Keratinocyte (primary cell): ENCODE results near the gene FARSB. TPM values are rescaled to one million over a fixed set of nuclear protein-coding genes. Genes with fewer than 3 reads are reported as not detected.

Source experiments
- DNase-seq: peaks from one replicate; pipeline ENCODE4 v3.0.0-alpha.2; 2011; ENCODE audit warnings: low read depth, missing footprints, low spot score
- FAIRE-seq: peaks from 2 replicates; lab custom pipeline; 2011; peaks lifted over from hg19 to GRCh38; lab: Jason Lieb, UNC
- H2AFZ ChIP-seq: 2 replicates; pipeline ENCODE4 v1.6.0; 2012; ENCODE audit warnings: low read length, control low read depth, inconsistent platforms; ENCODE audit not compliant: control insufficient read depth
- H3K27ac ChIP-seq: 2 replicates; pipeline ENCODE4 v1.5.1; 2011; ENCODE audit warnings: low read length; ENCODE audit not compliant: control insufficient read depth, insufficient read depth
- H3K27me3 ChIP-seq: 3 replicates; pipeline ENCODE4 v1.6.0; 2011; ENCODE audit warnings: low read length; ENCODE audit not compliant: control insufficient read depth, insufficient read depth; ENCODE audit errors: extremely low read depth
- H3K36me3 ChIP-seq, 2 experiments: 2 replicates in 1 of 2; 3 replicates in 1 of 2; pipeline ENCODE4 v1.5.1; 2011; ENCODE audit warnings: low read length in 2 of 2, mild to moderate bottlenecking in 1 of 2; ENCODE audit not compliant: control insufficient read depth in 2 of 2, insufficient read depth in 2 of 2; ENCODE audit errors: extremely low read depth in 1 of 2
- H3K4me1 ChIP-seq: 3 replicates; pipeline ENCODE4 v1.5.1; 2011; ENCODE audit warnings: low read length; ENCODE audit not compliant: control insufficient read depth, insufficient read depth; ENCODE audit errors: extremely low read depth
- H3K4me2 ChIP-seq: 3 replicates; pipeline ENCODE4 v1.6.0; 2011; ENCODE audit warnings: low read depth, low read length; ENCODE audit not compliant: control insufficient read depth, insufficient read depth; ENCODE audit errors: extremely low read depth
- H3K4me3 ChIP-seq, 3 experiments: fragments of 200-600 bp in 1 of 3; sonication (generic) in 1 of 3; 2 replicates in 2 of 3; 3 replicates in 1 of 3; pipeline ENCODE4 v1.5.1; 2011 to 2016; ENCODE audit warnings: low read length in 3 of 3, mild to moderate bottlenecking in 3 of 3, control low read depth in 2 of 3, inconsistent platforms in 1 of 3, low read depth in 1 of 3, mixed read lengths in 1 of 3, mixed run types in 1 of 3, moderate library complexity in 1 of 3; ENCODE audit not compliant: control insufficient read depth in 2 of 3, insufficient read depth in 2 of 3; ENCODE audit errors: extremely low read depth in 1 of 3
- H3K79me2 ChIP-seq: 2 replicates; pipeline ENCODE4 v1.6.0; 2012; ENCODE audit warnings: low read length; ENCODE audit not compliant: control insufficient read depth, insufficient read depth
- H3K9ac ChIP-seq: 3 replicates; pipeline ENCODE4 v1.6.0; 2011; ENCODE audit warnings: low read length; ENCODE audit not compliant: control insufficient read depth, insufficient read depth; ENCODE audit errors: extremely low read depth
- H3K9me1 ChIP-seq: 3 replicates; pipeline ENCODE4 v1.6.0; 2011; ENCODE audit warnings: low read length; ENCODE audit not compliant: control insufficient read depth, insufficient read depth; ENCODE audit errors: extremely low read depth
- H3K9me3 ChIP-seq: 2 replicates; pipeline ENCODE4 v1.5.1; 2012; ENCODE audit warnings: low read depth, low read length; ENCODE audit not compliant: control insufficient read depth
- H4K20me1 ChIP-seq: 3 replicates; pipeline ENCODE4 v1.6.0; 2011; ENCODE audit warnings: low read length; ENCODE audit not compliant: control insufficient read depth, insufficient read depth; ENCODE audit errors: extremely low read depth
- EZH2 ChIP-seq: IDR thresholded peaks from one replicate; pipeline ENCODE4 v1.6.1; 2012; ENCODE audit warnings: inconsistent platforms, mild to moderate bottlenecking, low read length, moderate library complexity
- dilution Hi-C: fragments of 300-500 bp; cut with MboI; formaldehyde crosslinking; loops from one replicate; pipeline ENCODE4 v1.7.0; 2020; ENCODE audit warnings: low sequenced_read_pairs; ENCODE audit not compliant: extremely low pct_ligation_motif_present
- polyA plus RNA-seq, 5 experiments: library from polyadenylated mRNA; depleted of rRNA in 3 of 5; stranded (reverse) in 3 of 5; stranded (forward) in 1 of 5; unstranded in 1 of 5; fragments of >200 nt; gene quantifications; 1 replicate in 1 of 5; 2 replicates in 3 of 5; 3 replicates in 1 of 5; pipeline versions ENCODE4 v1.2.1 to v1.2.3, GENCODE V29; 2011 to 2012; ENCODE audit warnings: missing spikeins in 2 of 5, low read depth in 1 of 5, low replicate concordance in 1 of 5
- TF ChIP-seq, protein P1 (sequence below), 3 experiments: IDR thresholded peaks in 1 of 3; conservative IDR thresholded peaks in 1 of 3; optimal IDR thresholded peaks in 1 of 3; 2 replicates in 2 of 3; 3 replicates in 1 of 3; pipeline versions ENCODE3 to v1.5.1; 2011; ENCODE audit warnings: low read length in 3 of 3, mild to moderate bottlenecking in 3 of 3, moderate library complexity in 2 of 3, control low read depth in 1 of 3, inconsistent platforms in 1 of 3; ENCODE audit not compliant: insufficient read depth in 2 of 3; ENCODE audit errors: extremely low read depth in 1 of 3

Gene FARSB
- polyA plus RNA-seq, 1 donor (not counting 4 experiments of a cell fraction or from before 2014, with no cell fraction given), result 68.8 TPM

DNA sequence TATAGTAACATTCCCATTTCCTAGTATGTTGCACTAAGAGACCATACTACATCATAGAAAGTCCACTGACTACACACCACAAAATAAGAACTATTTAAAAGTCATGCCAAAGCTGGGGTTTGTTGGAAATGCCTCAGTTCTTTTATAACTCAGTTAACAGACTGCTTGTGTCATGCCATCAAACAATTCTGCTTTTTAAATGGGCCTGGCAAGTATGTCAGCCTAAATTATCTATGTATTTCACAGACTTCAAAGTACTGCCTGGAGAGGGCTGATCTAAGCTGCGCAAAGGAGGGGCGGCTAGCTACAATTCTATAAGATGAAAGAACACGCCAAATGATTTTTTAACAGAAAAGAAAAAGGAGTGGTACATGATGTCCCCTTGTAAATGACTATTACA lies 49.6 kb downstream of the FARSB start:
- no peak for FAIRE-seq
- dilution Hi-C loops, result no loop called here
- Histone ChIP-seq H3K27ac (no peak overlapping the region), H3K36me3 (peaks cover 7 to 14% of the 10 kb centered on the region in 2 experiments), H3K4me3 (no peak overlapping the region), H3K79me2 (peaks cover 2% of the 10 kb centered on the region), H3K9me3 (no peaks in the 10 kb centered on the region), H3K9me1 (no peaks in the 10 kb centered on the region), H3K4me1 (no peaks in the 10 kb centered on the region), H4K20me1 (no peaks in the 10 kb centered on the region), H2AFZ (no peak overlapping the region), H3K9ac (no peak overlapping the region), H3K27me3 (no peaks in the 10 kb centered on the region), H3K4me2 (no peak overlapping the region)
- no peak for DNase-seq
- TF ChIP-seq, protein P1, sequence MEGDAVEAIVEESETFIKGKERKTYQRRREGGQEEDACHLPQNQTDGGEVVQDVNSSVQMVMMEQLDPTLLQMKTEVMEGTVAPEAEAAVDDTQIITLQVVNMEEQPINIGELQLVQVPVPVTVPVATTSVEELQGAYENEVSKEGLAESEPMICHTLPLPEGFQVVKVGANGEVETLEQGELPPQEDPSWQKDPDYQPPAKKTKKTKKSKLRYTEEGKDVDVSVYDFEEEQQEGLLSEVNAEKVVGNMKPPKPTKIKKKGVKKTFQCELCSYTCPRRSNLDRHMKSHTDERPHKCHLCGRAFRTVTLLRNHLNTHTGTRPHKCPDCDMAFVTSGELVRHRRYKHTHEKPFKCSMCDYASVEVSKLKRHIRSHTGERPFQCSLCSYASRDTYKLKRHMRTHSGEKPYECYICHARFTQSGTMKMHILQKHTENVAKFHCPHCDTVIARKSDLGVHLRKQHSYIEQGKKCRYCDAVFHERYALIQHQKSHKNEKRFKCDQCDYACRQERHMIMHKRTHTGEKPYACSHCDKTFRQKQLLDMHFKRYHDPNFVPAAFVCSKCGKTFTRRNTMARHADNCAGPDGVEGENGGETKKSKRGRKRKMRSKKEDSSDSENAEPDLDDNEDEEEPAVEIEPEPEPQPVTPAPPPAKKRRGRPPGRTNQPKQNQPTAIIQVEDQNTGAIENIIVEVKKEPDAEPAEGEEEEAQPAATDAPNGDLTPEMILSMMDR (optimal IDR thresholded peaks at IDR 0.05 in 1 of 3, IDR thresholded peaks at IDR 0.05 in 1 of 3, conservative IDR thresholded peaks at IDR 0.05 in 1 of 3; ENCODE audit: extremely low read depth in 1 of 3, insufficient read depth in 2 of 3, low read length in 3 of 3), result no peak
- TF ChIP-seq EZH2, result no peak

DNA sequence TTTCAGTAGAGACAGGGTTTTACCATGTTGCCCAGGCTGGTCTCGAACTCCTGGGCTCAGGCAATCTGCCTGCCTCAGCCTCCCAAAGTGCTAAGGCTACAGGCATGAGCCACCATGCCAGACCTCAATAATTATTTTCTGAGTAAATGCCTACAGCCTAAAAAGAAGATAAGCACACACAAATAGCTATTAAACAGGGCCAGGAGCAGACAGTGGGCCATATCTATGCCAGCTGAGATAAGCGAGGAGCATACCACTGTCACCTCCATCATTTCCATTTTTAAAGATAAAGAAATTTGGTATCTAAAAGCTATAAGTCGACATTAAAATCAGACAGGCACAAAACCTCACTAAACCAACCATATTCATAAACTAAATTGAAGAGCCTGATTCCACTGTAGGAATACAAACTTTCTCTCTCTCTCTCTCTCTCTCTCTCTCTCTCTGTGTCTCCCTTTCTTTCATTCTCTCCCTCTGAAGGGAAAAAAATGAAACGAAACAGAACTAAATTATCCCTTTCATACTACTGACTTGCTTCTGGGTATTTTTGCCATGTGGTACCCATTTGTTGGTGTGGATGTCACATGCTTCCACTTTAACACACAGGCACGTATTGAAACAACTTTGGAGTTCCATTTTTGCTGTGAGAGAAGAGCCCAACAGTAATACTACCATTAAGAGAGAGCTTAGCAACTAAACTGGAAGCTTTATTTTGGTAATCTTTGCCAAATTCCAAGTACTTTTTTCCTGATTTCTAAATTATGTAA lies 51.0 kb downstream of the FARSB start:
- no peak overlapping the region for H3K27ac ChIP-seq
- no peak overlapping the region for H3K4me3 ChIP-seq
- H3K9me3 ChIP-seq, result no peaks in the 10 kb centered on the region
- peaks cover 7 to 11% of the 10 kb centered on the region in 2 experiments for H3K36me3 ChIP-seq
- TF ChIP-seq, protein P1 (optimal IDR thresholded peaks at IDR 0.05 in 1 of 3, IDR thresholded peaks at IDR 0.05 in 1 of 3, conservative IDR thresholded peaks at IDR 0.05 in 1 of 3; ENCODE audit: extremely low read depth in 1 of 3, insufficient read depth in 2 of 3, low read length in 3 of 3), result no peak
- no peak for TF ChIP-seq EZH2
- H3K9ac ChIP-seq, result no peak overlapping the region
- dilution Hi-C loops, result no loop called here
- DNase-seq (no peak), FAIRE-seq (no peak)
- H4K20me1 ChIP-seq, result no peaks in the 10 kb centered on the region
- no peak overlapping the region for H3K4me2 ChIP-seq
- H3K9me1 ChIP-seq, result no peaks in the 10 kb centered on the region
- H3K4me1 ChIP-seq, result no peaks in the 10 kb centered on the region
- H3K79me2 ChIP-seq, result peaks cover 2% of the 10 kb centered on the region
- no peak overlapping the region for H2AFZ ChIP-seq
- no peaks in the 10 kb centered on the region for H3K27me3 ChIP-seq
